Activated CD4-positive, alpha-beta T cell treated with anti-CD3 and anti-CD28 coated beads for 36 hours (primary cell): ENCODE data around the gene SIPA1L2. TPM values are rescaled to one million over a fixed set of nuclear protein-coding genes. Genes with fewer than 3 reads are reported as not detected.

Experiments
- ATAC-seq: fragments of 200-7000 bp; cut with Tn5 transposase; one replicate; pipeline ENCODE4 v1.10.0; 2021; ENCODE audit warnings: mild to moderate bottlenecking, moderate library complexity
- CTCF ChIA-PET: fragments of 350-600 bp; sonication (Branson Sonifier 250); formaldehyde crosslinking; loops from one replicate; lab custom pipeline; 2021; ENCODE audit warnings: antibody characterized with exemption; lab: Charles Lee
- POLR2A ChIA-PET: fragments of 350-600 bp; sonication (Branson Sonifier 250); formaldehyde crosslinking; loops from one replicate; lab custom pipeline; 2021; ENCODE audit warnings: antibody characterized with exemption, inconsistent platforms; lab: Charles Lee
- DNase-seq: peaks from one replicate; pipeline ENCODE4 v3.0.0-alpha.2; 2020
- H3K27ac Mint-ChIP-seq: one replicate; pipeline ENCODE4 v1.8.0; 2021; ENCODE audit warnings: mixed read lengths
- H3K27me3 Mint-ChIP-seq: one replicate; pipeline ENCODE4 v1.8.0; 2021; ENCODE audit warnings: mixed read lengths
- H3K36me3 Mint-ChIP-seq: one replicate; pipeline ENCODE4 v1.8.0; 2021; ENCODE audit warnings: low read depth, mixed read lengths
- H3K4me1 Mint-ChIP-seq: one replicate; pipeline ENCODE4 v1.8.0; 2021; ENCODE audit warnings: mixed read lengths
- H3K4me3 Mint-ChIP-seq: one replicate; pipeline ENCODE4 v1.8.0; 2021; ENCODE audit warnings: mild to moderate bottlenecking, moderate library complexity, mixed read lengths
- H3K9me3 Mint-ChIP-seq: one replicate; pipeline ENCODE4 v1.8.0; 2021; ENCODE audit warnings: low read depth, mixed read lengths
- intact Hi-C, 2 experiments: fragments of 100-400 bp; cut with DNase I in 1 of 2; cut with micrococcal nuclease in 1 of 2; formaldehyde crosslinking; loops; one replicate each; pipeline versions ENCODE4 v1.14.2 to v1.15.1; 2022 to 2024; cut with DNase I, micrococcal nuclease
- total RNA-seq, 2 experiments: library from RNA; stranded (reverse); gene quantifications; one replicate each; pipeline ENCODE4 v1.2.3, GENCODE V29; 2021

SIPA1L2 gene
- total RNA-seq, 2 experiments from 2014 or later = 3.7 to 4.0 TPM

DNA sequence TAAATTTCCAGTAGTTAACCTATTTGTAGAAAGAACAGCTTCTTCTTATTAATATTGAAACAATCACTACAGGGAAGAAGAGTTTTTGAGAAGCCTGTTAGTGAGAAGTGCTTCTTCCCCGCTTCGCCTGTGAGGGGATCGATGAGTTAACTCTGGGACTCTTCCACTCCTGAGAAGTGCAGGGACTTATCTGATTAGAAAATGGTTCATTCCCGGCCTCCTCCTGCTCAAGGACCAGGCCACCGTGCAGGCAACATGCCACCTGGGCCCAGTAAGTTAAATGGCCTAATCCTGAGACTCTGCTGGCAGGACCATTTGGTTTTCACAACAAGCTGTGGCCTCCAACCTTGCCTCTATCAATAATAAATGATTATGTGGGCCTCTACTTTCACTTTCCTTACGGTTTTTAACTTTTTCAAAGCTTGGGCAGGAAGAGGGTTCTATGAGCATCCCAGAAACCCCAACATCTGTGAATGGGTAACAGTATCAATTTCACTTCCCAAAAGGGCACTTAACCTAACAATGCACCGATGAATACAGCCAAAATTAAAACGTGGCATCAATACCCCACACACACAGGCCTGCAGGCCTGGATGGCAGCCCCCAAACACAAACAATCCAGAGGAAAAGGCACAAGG lies 33.1 kb downstream of the SIPA1L2 start:
- CTCF ChIA-PET = interaction anchor here (1.3 kb wide), 1 partner anchor 14 kb away, joined by 4 read pairs; no protein-coding TSS in a partner anchor
- POLR2A ChIA-PET = no interaction called here
- H3K36me3 Mint-ChIP-seq = no peaks in the 10 kb centered on the region
- H3K4me1 Mint-ChIP-seq = peaks cover 25% of the 10 kb centered on the region
- peak overlapping the region; percentile 39 for H3K27ac Mint-ChIP-seq
- H3K4me3 Mint-ChIP-seq = no peak overlapping the region
- ATAC-seq (no peak), DNase-seq (no peak)
- no peaks in the 10 kb centered on the region for H3K27me3 Mint-ChIP-seq
- H3K9me3 Mint-ChIP-seq = no peaks in the 10 kb centered on the region
- intact Hi-C loops = no loop called here

DNA sequence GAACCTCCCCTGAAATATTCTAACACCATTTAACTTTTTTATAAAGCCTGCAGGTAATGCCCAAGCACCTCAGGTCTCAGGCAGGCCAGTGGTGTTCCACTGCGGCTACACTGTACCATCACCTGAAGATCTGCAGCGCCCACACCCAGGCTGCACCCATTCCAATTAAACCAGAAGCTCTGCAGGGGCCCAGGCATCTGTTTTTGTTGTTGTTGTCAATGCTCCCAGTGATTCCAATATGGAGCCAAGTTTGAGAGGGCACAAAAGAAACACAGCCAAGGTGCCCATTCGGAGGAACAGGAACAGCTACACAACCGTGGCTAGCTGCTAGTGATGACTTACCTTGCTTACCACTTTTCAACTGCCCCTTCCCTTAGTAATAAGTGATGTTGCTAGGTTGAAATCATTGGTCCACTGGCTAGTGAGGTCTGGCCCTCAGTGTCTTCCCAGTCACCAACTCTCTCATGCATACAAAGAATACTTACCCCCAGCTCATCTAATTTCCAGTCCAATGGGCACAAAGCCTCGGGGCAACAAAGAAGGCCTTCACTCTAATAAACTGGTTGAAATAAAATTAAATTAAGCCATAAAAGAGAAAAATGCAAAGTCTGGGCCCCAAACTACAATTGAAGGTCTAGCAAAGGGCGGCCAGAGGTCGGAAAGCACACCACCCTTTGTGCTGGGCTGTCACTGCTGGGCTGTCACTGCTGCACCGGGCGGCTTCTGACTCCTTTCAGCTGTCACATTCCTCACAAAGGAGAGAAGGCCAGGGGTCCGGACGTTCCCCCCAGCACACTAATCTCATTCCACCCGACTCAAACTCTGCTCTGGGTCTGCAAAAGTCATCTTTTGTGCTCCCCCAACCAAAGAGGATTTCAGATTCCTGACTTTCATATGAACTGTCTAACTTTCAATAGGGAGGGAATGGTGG lies 34.9 kb downstream of the SIPA1L2 start:
- H3K4me1 Mint-ChIP-seq = peaks cover 27% of the 10 kb centered on the region
- intact Hi-C loops = no loop called here
- no peaks in the 10 kb centered on the region for H3K9me3 Mint-ChIP-seq
- ChIA-PET POLR2A (no interaction called here), CTCF (interaction anchor here (0.5 to 0.8 kb wide), 3 partner anchors 13 to 65 kb away, joined by 3 read pairs; no protein-coding TSS in a partner anchor)
- H3K36me3 Mint-ChIP-seq = no peaks in the 10 kb centered on the region
- H3K27ac Mint-ChIP-seq = no peak overlapping the region
- H3K27me3 Mint-ChIP-seq = no peaks in the 10 kb centered on the region
- no peak overlapping the region for H3K4me3 Mint-ChIP-seq
- DNase-seq (no peak), ATAC-seq (no peak)

DNA sequence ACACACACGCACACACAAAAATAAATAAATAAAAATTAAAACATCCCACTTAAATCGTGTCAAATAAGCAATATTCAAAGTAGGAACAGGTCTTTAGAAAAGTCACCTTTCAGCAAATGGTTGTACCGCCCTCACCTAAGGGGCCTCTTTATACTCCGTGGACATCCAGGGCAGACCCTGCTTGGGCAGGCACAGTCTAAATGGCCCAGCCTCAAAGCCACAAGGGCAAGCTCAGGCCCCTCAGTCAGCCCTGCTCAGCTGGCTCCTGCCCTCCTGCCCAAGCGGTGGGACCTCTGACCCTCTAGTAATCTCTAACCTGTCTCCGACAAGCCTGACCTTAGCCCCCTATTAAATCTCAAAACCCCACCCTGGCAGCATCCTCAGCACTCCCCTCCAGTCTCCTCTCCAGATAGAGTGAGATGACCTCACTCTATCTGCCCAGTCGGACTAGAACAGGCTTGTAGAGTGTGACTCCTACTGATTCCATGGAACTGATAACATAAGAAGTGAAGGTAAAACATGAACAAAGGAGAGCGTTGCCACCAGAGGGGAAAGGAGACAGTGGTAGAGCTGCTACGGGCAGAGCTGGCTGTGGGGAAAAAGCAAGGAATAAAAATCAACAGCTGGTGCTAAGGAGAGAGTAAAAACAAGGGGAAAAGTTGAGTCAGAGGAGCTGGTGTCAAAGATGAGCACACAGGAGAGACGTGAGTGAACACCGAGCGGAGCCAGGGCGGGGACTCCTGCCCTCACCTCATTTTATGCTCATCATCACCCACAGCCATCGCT lies 36.0 kb downstream of the SIPA1L2 start:
- ChIA-PET CTCF (interaction anchor here (0.8 kb wide), 1 partner anchor 66 kb away, joined by 3 read pairs; no protein-coding TSS in a partner anchor), POLR2A (no interaction called here)
- Mint-ChIP-seq H3K4me3 (no peak overlapping the region), H3K4me1 (peaks cover 26% of the 10 kb centered on the region), H3K27ac (no peak overlapping the region), H3K27me3 (no peaks in the 10 kb centered on the region), H3K9me3 (no peaks in the 10 kb centered on the region), H3K36me3 (no peaks in the 10 kb centered on the region)
- DNase-seq (peak; percentile 39), ATAC-seq (peak; percentile 68)
- intact Hi-C loops = no loop called here

DNA sequence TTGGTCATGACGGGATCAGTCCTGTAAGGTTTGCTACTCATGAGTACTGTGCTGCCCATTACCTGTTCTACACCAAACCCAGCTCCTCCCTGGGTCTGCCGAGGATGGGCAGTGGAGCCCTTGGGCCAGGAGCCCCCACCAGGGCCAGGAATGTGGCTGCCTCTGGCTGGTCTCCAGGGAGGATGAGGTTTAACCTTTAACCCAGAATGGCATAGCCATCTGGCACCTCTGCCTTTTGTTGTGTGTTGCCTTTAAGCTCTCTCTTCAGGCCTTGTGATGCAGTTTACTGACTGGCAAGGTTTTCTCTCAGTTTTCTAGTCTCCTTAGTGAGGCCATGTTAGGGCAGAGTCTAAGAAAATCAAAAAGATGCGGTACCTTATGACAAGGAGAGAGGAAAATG lies 38.6 kb downstream of the SIPA1L2 start:
- peaks cover 36% of the 10 kb centered on the region for H3K4me1 Mint-ChIP-seq
- intact Hi-C loops = no loop called here
- no peak overlapping the region for H3K27ac Mint-ChIP-seq
- ChIA-PET POLR2A (no interaction called here), CTCF (no interaction called here)
- DNase-seq = no peak
- peaks cover 10% of the 10 kb centered on the region for H3K9me3 Mint-ChIP-seq
- no peaks in the 10 kb centered on the region for H3K27me3 Mint-ChIP-seq
- peaks cover 5% of the 10 kb centered on the region for H3K36me3 Mint-ChIP-seq
- ATAC-seq = no peak
- no peak overlapping the region for H3K4me3 Mint-ChIP-seq

DNA sequence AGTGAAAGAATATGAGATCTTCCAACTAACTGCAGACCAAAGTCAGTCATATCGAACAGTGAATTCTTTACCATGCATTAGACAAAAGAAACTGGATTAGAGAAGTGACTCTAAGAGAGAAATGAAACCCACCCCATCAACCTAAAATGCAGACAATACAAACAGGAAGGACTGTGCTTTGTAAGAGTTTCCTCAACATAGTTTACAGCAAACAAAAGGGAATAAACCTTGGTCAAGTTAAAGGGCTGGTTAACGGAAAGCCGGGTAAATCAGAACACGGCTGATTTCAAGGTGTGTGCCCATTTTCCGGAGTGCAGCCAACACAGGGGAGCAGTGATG lies 39.2 kb downstream of the SIPA1L2 start:
- H3K36me3 Mint-ChIP-seq = peaks cover 6% of the 10 kb centered on the region
- ATAC-seq (no peak), DNase-seq (no peak)
- peaks cover 10% of the 10 kb centered on the region for H3K9me3 Mint-ChIP-seq
- H3K4me3 Mint-ChIP-seq = no peak overlapping the region
- intact Hi-C loops = no loop called here
- no peak overlapping the region for H3K27ac Mint-ChIP-seq
- ChIA-PET POLR2A (no interaction called here), CTCF (no interaction called here)
- no peaks in the 10 kb centered on the region for H3K27me3 Mint-ChIP-seq
- peaks cover 34% of the 10 kb centered on the region for H3K4me1 Mint-ChIP-seq

DNA sequence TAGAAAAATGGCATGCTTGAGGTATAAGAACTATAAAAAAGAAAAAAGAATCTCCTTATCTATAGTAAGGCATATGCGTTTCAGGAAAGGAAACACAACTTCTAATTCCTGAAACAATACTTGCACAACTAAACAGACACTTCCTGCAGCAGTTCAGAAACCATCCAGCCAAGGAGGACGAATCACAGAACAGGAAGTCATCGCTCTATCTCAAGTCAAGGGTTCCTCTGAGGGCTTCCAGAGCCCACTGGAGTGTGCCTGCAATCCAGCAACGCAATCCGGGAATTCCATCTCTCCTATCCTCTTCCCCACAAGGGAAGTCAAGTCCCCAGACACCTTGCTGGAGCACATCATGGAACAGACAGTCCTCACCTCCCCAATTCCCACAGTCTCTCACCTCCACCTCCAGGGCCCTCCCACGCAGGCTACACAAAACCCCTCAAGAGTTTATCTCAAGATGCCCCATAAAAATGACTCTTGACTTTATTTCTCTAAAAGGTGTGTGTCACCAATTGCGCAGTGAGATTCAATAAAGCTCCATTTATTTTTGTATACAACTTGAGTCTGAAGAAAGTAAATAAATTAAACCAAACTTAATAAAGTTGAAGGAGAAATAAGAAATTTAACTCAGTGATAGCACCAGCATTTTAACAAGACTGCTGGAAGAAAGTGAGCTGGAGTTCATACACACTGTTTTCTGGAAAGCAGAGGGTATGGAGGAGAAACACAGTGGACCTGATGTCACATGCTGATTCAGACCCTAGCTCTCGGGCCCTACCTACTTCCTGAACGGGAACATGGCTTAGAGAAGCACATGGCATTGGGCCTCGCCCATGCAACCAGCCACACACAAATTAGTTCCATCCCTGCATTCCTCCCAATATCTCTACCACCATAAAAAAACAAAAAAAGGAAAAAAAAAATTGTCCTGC lies 39.9 kb downstream of the SIPA1L2 start:
- no peak overlapping the region for H3K4me3 Mint-ChIP-seq
- DNase-seq (no peak), ATAC-seq (no peak)
- H3K27ac Mint-ChIP-seq = peak overlapping the region; percentile 11
- ChIA-PET CTCF (no interaction called here), POLR2A (no interaction called here)
- intact Hi-C loops = no loop called here
- H3K27me3 Mint-ChIP-seq = no peaks in the 10 kb centered on the region
- peaks cover 7% of the 10 kb centered on the region for H3K36me3 Mint-ChIP-seq
- peaks cover 34% of the 10 kb centered on the region for H3K4me1 Mint-ChIP-seq
- peaks cover 10% of the 10 kb centered on the region for H3K9me3 Mint-ChIP-seq

DNA sequence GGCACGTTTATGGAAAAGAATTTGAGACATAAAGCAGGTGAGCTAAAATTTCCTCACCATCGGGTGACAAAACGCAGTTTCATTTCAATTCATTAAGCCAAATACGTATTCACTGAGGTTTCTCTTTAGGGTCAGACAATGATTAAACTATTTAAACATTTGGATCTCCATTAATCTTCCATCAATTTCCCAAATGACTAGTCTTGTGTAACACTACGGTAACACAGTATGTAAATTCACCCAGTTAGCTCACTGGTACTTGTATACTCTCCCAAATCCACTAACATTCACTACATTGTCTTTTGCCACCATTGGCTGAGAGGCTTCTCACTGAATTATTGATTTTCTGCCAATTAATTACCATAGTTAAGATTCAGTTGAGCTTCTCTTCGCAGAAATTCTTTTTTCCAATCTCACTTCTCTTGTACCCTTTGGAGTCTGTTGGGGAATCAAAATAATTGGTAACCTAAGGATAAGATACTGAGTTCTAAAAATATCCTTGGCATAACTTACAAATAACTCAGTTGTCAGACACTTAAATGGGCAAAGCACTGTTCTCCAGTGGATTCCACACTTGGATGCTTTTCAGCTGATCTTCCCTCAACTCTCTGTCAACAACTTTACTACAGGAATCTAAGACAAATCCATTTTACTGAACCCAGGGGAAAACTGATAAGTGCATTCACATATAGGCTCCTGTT lies 40.7 kb downstream of the SIPA1L2 start:
- intact Hi-C loops = no loop called here

DNA sequence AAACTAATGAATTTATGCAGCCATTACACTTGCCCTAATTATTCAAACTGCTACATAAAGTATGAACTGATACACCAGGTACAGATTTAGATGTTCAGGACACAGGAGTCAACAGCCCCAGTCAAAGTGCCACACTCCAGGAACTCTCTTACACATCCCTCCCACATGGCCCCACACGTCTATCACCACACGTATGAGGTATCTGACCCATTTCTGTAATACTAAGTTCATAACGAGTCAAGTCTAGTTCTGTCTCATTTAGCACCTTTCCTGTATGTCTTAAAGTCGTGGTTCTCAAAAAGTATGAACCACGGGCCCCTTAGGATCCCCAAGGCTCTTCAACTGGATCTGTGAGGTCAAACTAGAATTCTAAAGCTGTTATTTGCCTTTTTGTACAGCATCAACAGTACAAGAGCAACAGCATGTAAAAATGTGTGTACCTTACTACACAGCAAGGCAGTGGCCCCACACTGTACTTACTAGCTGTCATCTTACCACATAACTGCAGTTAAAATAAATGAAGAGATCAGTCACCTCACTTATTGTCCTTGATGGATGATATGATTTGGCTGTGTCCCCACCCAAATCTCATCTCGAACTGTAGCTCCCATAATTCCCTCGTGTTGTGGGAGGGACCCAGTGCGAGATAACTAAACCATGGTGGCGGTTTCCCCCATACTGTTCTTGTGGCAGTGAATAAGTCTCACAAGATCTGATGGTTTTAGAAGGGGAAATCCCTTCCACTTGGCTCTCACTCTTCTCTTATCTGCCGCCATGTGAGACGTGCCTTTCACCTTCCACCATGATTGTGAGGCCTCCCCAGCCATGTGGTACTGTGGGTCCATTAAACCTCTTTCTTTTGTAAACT lies 42.6 kb downstream of the SIPA1L2 start:
- POLR2A ChIA-PET = no interaction called here
- CTCF ChIA-PET = no interaction called here
- peak; percentile 89 for ATAC-seq
- Mint-ChIP-seq H3K4me3 (no peak overlapping the region), H3K27me3 (no peaks in the 10 kb centered on the region), H3K9me3 (peaks cover 10% of the 10 kb centered on the region), H3K36me3 (peaks cover 7% of the 10 kb centered on the region), H3K27ac (peak overlapping the region; percentile 83), H3K4me1 (peaks cover 34% of the 10 kb centered on the region)
- peak; percentile 65 for DNase-seq
- intact Hi-C loops = loop anchor here in 1 of 2 experiments (2.0 kb wide), 1 partner anchor 43 kb away; the partner anchor contains the start of gene SIPA1L2

More for the DNA sequence above, 40.7 kb downstream of the SIPA1L2 start:
- H3K36me3 Mint-ChIP-seq = peaks cover 7% of the 10 kb centered on the region
- no peak for DNase-seq
- H3K9me3 Mint-ChIP-seq = peaks cover 10% of the 10 kb centered on the region
- H3K27me3 Mint-ChIP-seq = no peaks in the 10 kb centered on the region
- H3K4me1 Mint-ChIP-seq = peaks cover 34% of the 10 kb centered on the region
- H3K4me3 Mint-ChIP-seq = no peak overlapping the region
- ChIA-PET POLR2A (no interaction called here), CTCF (interaction anchor here (0.8 kb wide), 1 partner anchor 10 kb away, joined by 4 read pairs; no protein-coding TSS in a partner anchor)
- H3K27ac Mint-ChIP-seq = no peak overlapping the region
- ATAC-seq = no peak

DNA sequence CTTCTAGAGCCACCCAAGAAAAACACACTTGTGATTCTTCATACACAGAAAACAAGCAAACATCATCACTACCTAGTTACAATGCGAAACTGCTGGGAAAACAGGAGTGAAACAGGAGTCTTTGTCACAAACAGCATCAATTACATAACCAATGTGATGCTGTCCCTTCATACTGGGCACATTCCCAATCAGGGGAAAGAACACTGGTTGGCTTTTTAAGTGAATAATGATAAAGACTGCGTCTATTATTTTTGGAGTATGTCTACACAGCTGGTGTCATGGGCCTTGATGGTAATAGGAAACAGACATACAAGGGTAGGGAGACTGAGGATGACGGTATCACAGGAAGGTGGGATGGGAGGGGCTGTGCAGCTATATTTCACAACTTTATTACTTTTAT lies 43.3 kb downstream of the SIPA1L2 start:
- CTCF ChIA-PET = no interaction called here

More for the DNA sequence above, 43.3 kb downstream of the SIPA1L2 start:
- no peak for ATAC-seq
- H3K4me3 Mint-ChIP-seq = no peak overlapping the region
- no peak overlapping the region for H3K27ac Mint-ChIP-seq
- POLR2A ChIA-PET = interaction anchor here (0.7 kb wide), 1 partner anchor 9 kb away, joined by 3 read pairs; no protein-coding TSS in a partner anchor
- peaks cover 34% of the 10 kb centered on the region for H3K4me1 Mint-ChIP-seq
- H3K9me3 Mint-ChIP-seq = peaks cover 10% of the 10 kb centered on the region
- peaks cover 7% of the 10 kb centered on the region for H3K36me3 Mint-ChIP-seq
- intact Hi-C loops = loop anchor here in 1 of 2 experiments (2.0 kb wide), 1 partner anchor 44 kb away; the partner anchor contains the start of gene SIPA1L2
- DNase-seq = no peak
- H3K27me3 Mint-ChIP-seq = no peaks in the 10 kb centered on the region
